HG02642 (cell line): ENCODE data around the gene GTF2F2.

Experiments used
- ATAC-seq: cut with Tn5 transposase; IDR thresholded peaks from one replicate; pipeline ENCODE4 v1.9.1; 2021; ENCODE audit warnings: mild to moderate bottlenecking; ENCODE audit not compliant: unreplicated experiment, poor library complexity

GTF2F2 gene

DNA sequence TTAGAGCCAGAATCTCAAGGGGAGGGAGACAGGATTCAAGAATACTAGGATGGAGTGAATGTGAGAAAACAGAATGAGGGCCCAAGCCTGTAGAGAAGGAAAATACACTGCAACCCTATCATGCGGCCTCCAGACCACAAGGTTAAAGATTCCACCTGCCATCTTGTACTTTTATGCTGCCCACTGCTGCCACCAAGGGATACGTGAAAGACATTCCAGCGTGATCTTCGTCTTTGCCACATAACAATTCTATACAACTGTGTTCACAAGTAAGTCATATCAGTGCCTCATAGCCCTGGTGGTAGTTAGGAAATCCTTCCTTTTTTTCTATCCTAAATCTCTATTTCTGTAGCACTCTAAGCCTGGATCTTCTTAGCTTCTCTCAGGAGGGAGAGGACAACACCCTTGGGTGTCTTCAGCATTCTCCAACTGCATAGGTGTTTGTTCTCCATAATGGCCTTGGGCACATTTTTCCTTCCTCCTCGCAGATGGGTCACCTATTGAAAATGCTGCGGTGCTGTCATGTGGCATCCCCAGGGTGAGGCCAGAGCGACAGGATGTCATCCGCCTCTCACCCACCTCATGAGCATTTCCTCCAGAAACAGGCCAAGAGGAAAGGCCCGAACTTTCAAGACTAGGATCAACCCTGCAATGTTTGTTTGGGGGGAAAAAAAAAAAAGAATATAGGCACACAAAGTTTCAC is 207.1 kb downstream of the GTF2F2 start:
- no peak for ATAC-seq

DNA sequence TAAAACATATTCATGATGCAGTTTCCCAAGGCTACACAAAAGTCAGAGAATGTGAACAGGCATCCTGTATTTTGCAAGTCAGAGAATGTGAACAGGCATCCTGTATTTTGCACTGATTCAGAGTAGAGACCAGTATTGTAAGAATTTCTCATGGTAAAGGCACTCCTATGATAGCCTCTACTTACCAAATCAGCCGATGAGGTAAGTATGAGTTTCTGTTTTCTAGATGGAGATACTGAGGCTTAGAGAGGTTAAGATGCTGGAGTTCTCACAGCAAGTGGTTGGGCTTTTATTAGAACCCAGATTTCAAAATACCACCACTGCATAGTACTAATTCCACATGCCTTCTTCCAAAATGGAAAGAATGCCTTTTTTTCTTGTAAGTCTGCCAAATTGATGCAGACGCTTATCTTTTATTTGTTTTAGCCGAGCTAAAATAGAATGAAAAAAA is 208.4 kb downstream of the GTF2F2 start:
- ATAC-seq = no peak

DNA sequence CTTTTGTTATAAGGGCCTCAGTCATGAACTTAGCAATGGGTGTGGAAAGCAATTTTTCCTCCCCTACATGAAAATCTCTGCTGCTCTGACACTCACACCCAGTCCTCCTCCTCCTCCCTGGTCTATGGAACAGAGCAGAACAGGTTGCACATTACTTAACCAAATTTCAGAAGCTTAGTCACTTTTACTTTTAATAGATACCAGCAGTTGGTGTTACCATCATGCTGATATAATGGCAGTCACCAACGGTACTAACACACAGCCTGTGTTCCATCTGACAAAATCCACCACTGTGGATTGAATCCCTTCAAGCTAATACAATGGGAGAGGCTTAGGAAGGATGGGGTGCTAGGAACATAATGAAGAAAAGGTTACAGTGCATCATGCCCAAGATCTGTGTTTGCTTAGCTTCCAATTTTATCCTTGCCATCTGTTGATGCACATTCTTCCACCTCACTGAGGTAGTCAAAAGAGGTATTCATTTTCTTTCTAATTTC is 210.9 kb downstream of the GTF2F2 start:
- no peak for ATAC-seq

DNA sequence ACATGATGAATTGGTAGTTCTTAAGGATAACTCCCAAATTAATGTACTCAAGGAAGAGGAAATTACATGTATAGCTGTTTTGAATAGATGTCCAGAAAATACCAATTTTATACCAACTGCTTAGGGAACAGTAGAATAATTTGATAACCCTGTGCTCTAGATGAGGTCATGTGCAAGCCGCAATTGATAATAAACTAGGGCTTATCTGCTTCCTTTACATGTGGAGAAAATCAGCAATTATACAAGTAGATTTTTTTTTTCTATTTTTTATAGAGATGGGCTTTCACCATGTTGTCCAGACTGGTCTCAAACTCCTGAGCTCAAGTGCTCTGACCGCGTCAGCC is 211.4 kb downstream of the GTF2F2 start:
- ATAC-seq = no peak

DNA sequence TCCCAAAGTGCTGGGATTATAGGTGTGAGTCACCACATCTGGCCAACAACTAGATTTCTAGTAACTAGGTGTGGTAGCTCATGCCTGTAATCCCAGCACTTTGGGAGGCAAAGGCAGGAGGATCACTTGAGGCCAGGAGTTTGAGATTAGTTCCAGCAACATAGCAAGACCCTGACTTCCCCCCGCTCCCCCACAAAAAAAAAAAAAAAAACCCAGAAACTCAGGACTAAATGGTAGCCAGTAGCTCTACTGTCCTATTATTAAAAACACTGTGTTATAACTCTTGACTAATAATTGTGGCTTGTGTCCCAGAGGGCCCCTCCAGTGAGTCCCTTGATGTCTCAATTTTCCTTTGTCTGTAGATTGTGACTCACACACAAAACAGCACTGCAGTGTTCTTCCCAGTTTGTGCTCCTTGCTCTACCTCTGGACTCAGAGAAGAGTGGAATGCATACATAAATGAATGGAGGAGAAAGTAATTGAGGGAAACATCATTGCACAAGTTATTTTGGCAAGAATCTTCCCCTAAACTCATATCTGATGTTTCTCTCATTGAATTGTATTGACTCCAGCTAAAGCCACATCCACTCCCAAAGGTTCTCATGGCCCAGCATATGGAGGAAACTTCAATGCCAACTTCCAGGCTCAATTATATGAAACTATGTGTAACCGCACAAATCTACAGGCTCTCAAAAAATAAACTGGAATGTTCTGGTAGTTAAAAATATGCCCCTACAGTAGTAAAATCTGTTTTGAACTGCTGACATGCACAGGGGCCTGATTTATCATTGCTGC is 211.9 kb downstream of the GTF2F2 start:
- no peak for ATAC-seq

DNA sequence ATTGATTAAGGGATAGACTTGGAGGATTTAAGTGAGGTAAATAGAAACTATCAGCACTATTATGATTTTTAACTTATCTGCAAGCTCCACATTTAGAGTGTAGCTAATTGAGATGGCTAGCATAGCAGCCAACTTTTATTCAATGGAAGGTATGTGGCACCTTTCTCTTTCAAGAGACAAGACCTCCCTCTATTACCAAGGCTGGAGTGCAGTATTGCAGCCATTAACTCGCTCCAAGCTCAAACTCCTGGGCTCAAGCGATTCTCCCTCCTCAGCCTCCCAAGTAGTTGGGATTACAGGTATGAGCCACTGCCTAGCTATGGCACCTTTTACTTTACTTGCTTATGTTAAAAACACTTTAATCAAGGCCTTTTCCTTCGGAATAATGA is 212.5 kb downstream of the GTF2F2 start:
- no peak for ATAC-seq

DNA sequence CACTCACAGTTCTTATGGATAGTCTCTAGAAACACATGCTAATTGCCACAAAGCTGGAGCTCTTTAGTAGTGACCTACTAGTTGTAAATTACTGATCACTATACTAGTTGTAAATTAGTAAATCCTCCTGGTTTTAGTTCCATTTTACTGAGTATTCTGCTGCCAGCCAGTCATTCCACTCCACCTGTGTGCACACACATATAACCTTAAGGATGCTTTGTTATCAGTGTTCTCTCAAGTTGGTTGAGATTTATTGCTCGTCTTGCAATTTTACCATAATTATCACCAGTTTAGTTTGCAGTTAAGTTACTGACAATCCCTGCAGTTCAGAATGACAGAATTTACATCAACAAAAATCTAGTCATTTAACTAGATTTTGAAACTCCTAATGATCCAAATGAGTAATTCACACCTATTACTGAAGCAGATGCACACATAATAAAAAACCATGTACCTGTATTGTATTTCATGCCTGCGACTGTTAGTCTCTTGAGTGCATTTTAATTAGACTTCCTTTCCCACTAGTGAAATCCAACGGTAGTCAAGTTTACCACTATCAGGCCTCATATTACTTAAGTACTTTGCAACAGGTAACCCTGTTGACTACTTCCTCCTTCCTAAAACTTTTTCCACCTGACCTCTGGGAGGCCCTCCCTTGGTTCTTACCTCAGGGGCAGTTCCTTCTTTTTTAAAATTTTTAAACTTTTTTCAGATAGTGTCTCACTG is 213.1 kb downstream of the GTF2F2 start:
- no peak for ATAC-seq
